Fibroblast of the aortic adventitia (primary cell): ENCODE results near the gene KIF25. TPM values are rescaled to one million over a fixed set of nuclear protein-coding genes. Genes with fewer than 3 reads are reported as not detected.

Experiments used
- DNase-seq: peaks from one replicate; pipeline ENCODE4 v3.0.0-alpha.2; 2010; ENCODE audit warnings: low read depth
- H3K4me3 ChIP-seq: 2 replicates; pipeline ENCODE4 v1.5.1; 2011; ENCODE audit warnings: low read depth, mild to moderate bottlenecking, control low read depth, low read length, moderate library complexity
- CTCF ChIP-seq: IDR thresholded peaks from 2 replicates; pipeline ENCODE4 v1.5.1; 2011; ENCODE audit warnings: mild to moderate bottlenecking, low read length, control low read depth, inconsistent platforms; ENCODE audit not compliant: insufficient read depth
- total RNA-seq: library from RNA; depleted of rRNA; stranded (reverse); fragments of >200 nt; gene quantifications from 2 replicates; pipeline ENCODE4 v1.2.3, GENCODE V29; 2012; ENCODE audit warnings: low replicate concordance

KIF25 gene
- not detected in 2 replicates for total RNA-seq

GRCh38 chr6:167997642-167998041 lies at the start of gene KIF25:
Gene KIF25, plus strand, starts transcription at chr6:167997671. Its CDS starts 31,915 bp downstream, at chr6:168029586.
- H3K4me3 ChIP-seq, result no peak within 1 kb of the TSS
- no peak for TF ChIP-seq CTCF
- no peak for DNase-seq

GRCh38 chr6:167947716-167948115 lies 49.8 kb upstream of the KIF25 start:
- no peak overlapping the region for H3K4me3 ChIP-seq
- DNase-seq, result no peak
- no peak for TF ChIP-seq CTCF

- TF ChIP-seq CTCF, result no peak
- no peak for DNase-seq
- H3K4me3 ChIP-seq, result no peak overlapping the region
Measured at GRCh38 chr6:167948716-167949115, 48.8 kb upstream of the KIF25 start.

- DNase-seq, result no peak
- H3K4me3 ChIP-seq, result no peak overlapping the region
- TF ChIP-seq CTCF, result no peak
Measured at GRCh38 chr6:167949121-167949684, 48.3 kb upstream of the KIF25 start.

- H3K4me3 ChIP-seq, result no peak overlapping the region
- TF ChIP-seq CTCF, result no peak
- no peak for DNase-seq
Measured at GRCh38 chr6:167951781-167952511, 45.5 kb upstream of the KIF25 start.

- no peak overlapping the region for H3K4me3 ChIP-seq
- no peak for TF ChIP-seq CTCF
- DNase-seq, result no peak
Measured at GRCh38 chr6:167952512-167952859, 45.0 kb upstream of the KIF25 start.
